NCI-H2196 (cell line): ENCODE measurements around the gene CREB5.

Experiments used
- DNase-seq: peaks from one replicate; lab custom pipeline; 2025; ENCODE audit not compliant: unreplicated experiment; lab: John Stamatoyannopoulos, UW

Gene CREB5

DNA sequence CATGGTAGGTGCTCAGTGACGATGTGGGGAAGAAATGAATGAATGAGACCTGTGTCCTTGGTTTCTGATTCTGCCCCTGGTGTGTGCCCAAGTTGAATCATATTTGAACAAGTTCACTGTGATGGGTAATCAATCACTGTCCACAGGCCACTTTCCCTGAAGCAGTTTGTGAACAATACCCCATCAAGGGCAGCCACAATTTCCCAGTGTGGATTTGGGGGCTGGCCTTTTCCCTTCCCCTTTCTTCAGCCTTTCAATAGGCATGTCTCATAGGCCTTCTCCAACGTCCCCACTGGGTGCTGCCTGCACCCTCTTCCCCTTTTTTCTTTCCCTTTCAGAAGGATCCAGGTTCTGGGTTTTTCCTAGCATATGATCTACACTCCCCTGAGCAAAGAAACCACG is 64.7 kb downstream of the CREB5 start:
- DNase-seq = no peak

DNA sequence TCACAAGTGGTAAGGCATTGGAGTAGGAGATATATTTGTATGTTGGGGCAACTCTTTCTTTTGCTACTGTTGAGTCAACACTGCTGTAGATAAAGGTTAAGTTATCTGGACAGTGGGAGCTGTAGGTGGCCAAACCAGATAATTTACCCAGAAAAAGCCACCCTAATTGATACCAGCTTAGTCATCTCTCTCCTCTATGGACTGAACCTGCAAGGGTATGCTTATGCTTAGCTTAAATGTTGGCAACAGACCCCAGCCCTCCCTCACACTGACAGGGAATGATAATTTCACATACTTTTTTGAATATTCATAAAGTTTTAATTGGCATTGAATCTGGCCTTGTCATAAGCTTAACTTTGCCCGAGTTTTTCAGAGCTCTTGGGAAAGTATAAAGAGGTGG is 66.3 kb downstream of the CREB5 start:
- no peak for DNase-seq

DNA sequence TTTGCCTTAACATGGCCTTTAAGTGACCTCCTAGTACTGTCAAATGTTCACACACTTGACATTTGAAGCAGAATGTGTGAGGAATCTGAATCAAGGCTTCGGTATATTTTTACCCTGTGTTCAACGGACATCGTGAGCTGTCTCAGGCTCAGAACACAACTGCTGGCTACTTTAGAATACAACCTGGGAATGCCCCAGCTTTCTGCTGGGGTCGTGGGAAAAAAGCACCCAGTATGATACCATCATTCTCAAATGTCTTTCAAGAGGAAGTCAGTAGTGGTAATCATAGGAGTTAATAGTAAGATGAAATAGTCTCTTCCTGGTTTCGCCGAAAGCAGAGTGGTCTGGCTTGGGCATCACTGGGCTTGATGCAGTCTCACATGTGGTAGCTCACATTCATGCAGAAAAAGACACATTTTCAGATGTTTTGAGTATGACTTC is 67.2 kb downstream of the CREB5 start:
- DNase-seq = no peak

DNA sequence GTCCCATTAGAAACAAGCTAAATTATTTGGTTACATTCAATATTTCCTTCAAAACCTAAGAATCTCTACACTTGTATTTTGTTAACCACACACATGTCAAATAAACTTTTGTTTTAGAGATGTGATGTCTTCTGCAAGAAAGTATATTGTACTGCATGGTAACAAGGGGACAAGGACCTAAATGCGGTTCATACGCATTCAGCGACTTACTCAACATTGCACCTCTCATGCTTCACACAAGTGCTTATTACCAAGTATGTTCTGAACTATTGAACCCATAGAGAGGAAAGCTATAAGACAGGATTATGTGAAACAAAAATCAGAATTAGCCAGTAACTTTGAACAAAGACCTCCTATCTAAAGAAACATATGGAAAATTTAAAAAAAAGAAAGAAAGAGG is 68.3 kb downstream of the CREB5 start:
- no peak for DNase-seq

DNA sequence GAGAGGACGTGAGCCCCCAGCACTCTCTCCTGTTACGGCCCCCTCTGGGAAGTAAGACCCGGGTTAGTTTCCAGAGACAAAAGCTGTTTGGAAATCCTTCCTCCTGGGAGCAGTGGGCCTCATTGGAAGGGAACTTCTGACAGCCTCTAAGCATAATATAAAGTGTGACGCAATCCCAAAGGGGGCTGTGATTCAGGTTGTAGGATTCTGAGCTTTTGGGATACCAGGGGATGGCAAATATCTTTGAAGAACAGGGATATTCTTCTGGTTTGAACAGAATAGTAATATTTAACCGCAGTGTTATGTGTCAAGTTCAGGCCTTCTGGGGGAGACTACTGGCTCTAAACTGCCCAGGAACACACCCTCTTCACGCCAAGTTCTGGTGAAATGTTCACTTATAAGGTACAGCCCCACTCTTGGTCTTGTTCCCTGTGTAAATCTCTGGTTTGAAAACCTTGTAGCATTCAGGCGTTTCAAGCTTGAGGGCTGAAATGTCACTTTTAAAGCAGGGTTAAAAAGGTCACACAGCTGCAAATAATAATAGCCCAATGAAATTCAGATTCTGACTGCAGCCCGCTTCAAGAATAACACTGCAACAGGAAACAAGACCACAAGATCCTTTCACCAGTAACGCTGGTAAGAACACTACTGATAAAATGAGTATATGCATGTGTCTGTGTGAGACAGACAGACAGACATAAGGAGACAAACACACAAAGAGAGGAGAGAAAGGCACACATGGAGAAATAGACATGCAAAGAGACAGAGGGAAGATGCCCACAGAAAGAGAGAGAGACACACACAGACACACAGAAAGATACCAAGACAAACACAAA is 69.0 kb downstream of the CREB5 start:
- no peak for DNase-seq

DNA sequence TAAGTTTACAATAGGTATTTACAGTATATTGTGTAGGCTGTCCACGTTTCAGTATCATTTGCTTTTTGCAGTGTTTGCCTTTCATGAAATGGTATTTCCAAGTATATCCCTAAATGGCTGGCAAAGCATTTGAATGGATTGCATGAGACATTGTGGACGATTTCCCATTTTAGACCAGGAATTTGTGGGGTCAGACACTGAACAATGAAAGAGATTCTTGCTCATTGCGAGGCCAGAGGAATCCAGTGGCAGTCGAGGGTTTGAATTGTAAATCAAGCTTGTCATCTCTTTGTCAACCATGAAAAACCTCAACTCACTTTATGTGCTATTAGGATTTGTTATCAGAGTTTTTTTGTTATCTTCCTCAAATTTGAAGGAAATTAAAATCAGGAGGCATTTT is 70.8 kb downstream of the CREB5 start:
- no peak for DNase-seq

DNA sequence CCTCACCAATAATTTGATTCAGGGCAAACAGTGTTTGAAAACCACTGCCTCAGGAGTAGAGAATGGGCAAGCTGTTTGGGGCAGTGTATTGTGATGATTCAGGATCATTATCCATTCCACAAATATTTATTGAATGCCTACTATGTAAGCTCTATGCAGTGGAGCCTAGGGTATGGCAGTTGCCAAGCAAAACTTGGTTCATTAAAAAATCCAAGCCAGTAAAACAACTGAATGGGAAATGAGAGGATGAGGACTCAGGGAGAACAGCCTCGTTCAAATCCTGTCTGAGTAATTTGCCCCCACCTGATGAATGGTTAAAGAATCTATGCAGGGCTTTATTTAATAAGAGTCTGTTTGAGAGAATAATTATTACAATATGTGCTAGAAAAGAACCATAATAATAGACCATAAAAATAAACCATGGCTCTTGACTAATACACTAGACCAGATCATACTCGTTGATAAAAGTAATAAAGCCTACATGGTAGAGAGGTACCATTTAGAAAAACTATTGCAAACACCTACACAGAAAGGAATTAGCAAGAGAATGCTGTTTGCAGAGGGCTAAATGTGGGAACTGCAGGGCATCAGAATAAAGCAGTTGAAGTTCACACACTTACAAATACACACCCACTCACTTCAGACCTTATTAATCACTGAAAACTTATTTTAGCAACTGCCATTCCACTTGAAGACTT is 71.7 kb downstream of the CREB5 start:
- DNase-seq = no peak

DNA sequence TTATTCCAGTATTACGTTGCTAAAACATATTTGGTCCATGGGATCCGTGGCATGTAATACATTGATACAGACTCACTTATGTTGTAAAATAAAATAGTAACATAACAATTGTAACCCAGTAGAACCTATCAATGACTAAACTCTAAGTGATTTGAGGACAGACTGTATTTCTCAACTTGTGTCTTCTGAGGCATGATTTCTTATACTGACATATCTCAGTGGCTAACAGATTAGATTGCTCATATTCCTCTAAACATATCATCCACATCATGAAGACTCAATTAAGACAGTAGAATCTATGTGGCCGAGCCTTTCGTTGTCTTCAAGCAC is 72.3 kb downstream of the CREB5 start:
- DNase-seq = no peak

DNA sequence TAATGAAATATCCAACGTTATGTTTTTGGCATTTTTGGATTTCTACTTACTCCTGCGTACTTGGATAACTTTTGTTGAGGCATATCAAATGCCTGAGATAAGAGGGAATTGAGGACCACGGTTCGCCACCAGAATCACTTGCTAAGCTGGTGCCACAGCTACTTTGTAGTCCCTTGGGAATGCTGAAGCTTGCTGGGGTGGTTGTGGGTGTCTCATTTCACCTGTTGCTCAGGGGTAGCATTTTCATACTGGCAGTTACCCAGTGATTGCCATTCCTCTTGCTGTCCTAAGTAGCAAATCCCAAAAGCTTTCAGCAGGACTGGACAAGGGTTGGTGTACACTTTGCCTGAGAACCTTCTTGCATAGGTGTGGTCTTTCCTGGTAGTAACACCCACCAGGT is 75.2 kb downstream of the CREB5 start:
- DNase-seq = no peak

DNA sequence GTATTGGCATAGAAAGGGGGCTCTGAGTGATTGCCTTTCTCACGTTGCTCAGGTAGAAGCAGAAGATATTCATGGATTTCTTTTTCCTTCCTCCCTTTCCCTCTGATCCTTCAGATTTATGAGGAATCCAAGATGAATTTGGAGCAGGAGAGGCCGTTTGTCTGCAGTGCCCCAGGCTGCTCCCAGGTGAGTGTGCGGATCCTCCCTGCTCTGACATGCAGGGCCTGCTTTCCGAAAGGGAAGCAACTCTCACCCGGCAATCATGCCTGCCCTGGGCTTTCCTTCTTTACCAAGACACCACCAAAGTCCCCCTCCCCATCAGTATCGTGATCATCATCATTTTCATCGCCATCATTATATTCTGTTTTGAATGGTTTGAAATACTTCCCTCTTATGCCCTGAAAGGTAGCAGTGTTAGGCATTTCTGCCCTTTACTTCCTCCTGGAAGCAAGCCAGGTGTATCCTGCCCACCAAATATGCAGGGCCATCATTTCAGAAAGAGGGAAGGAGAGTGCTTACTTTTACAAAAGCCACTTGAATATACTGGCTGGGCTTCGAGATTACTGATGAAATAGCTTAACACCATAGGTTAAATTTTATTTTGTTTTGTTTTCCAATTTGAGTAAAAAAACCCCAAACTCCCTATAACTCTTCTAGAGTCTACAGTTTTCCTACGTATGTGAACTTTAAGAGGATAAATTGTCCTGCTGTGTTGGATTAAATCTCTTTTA is 75.9 kb downstream of the CREB5 start:
- no peak for DNase-seq

DNA sequence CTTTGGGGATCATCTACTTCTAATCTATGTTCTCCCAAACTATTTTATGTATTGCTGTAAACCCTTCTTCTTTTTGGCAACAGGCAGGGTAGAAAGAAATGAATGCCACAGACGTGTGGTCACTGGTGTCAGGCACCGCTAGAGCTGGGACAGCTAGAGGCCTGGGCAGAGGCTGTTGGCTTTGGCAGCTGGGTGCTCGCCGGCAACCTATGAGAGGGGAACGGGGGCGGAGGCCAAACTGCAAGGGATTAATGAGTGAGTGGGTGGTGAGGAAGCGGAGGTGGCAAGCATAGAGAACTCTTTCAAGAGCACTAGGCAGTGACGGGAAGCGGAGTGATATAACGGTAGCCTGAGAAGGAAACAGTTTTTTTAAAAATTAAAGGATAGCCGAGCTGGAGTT is 78.5 kb downstream of the CREB5 start:
- DNase-seq = no peak

DNA sequence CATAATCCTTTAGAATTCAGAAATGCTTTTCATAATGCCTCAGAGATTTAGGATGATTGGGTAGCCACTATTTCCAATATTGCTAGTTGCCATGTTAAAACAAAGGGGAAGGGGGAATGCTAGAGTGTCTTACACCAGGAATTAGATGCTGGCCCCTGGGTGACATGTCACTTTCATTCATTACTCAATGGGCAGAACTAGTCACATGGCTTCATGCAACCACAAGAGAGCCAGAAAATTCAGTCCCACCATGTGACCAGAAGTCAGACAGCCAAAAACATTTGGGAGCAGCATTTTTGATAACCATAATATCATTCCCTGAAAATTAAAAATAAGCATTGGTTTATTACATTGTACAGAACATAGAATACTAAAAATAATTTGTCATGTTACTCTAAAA is 81.2 kb downstream of the CREB5 start:
- DNase-seq = no peak

DNA sequence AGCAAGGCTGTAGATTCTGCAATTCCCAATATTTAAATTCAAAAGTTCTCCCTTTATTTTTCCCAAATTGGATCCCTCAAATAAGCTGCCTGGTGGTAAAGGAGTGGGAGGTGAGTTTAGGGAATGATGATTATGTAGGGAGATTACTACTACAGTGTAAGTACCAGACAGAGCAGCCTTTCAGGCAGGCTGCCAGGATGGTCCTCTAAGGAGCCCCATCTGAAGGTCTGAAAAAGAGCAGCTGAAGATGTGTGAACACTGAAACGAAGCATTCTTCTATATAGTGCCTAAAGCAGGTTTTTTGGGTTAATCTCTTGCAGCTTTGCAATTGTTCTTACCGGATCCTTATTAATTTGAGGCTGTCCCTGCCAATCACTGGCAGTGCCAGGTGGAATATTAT is 84.7 kb downstream of the CREB5 start:
- DNase-seq = no peak

DNA sequence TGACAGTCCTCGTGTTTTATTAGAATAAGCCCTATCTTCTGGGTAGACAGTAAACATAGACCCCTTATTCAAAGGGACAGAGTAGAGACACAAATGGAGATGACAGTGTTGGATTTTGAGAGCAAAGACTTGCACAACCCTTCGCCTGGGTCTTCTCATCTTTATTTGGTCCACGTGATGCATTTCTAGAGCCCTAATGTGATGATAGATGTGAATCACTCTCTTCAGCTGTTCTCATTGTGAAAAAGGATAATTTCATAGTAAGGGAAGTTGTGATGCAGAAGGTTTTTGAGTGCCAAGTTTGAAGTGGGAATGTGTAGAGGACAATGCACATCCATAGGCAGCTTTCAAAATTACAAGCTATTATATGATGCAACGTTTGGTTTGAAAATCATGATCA is 86.3 kb downstream of the CREB5 start:
- no peak for DNase-seq

DNA sequence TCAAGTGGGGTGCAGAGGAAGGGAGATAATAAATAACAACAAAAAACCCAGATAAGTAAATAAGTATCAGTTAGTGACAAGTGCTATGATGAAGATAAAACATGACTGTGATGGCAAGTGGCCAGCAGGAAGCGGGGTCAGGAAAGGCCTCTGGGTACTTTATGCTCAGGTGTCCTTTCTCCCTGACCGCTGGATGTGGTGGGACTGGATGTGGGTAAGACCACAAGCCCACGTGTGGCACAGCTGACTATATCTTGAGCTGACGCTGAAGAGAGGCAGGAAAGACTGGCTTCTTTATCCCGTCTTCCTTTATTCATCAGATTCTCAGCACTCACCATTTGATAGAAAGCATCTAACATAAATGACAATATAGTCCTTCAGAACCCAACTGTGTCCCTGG is 87.8 kb downstream of the CREB5 start:
- no peak for DNase-seq

DNA sequence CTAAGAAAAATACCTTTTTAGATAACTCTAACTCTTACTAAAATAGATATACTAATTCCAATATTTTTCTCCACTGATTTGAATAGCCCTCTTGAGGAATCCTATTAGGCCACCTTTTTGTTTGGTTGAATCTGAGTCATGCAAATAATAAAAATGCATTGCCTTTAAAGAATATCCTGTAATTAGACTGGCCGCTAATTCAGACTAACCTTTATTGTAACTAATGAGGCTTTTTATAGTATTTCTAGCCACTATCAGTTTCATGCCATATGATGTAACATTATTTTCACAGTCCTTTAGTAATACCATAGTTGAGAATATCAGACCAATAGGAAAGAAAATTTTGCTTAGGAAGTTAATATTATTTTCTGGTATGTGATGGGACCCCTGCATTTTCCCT is 90.1 kb downstream of the CREB5 start:
- no peak for DNase-seq

DNA sequence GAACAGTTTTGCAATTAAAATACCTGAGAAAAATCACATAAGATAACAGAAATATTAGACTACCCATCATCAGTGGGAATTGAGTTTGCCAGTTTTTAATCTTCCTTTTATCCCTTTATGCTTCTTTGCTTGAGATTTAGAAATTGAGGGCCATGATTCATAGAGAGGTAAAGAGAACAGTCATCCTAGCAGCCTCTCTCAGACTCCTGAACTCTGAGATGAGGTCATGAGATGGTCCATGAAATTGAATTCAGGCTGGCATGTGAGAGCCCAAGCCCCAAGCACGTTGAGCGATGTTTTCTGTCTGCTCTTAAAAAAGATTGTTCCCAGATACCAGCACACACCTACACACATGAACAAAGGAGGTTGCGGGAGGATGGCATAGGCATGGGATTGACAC is 91.1 kb downstream of the CREB5 start:
- no peak for DNase-seq

DNA sequence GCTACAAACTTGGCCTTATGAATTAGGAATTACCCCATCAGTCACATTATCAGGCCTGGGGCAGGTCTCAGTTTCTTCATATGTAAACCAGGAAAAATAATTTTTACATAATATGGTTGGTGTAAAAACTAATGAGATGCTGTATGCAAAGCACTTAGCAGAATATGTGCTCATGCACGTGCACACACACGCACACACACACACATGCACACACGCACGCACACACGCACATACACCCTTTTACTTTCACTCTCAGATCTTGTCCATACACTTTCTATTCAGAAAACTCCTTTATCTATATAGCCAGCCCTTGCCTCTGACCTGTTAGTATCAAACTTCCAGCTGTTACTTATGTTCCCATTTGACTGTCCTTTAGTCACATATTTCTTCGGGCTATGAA is 92.7 kb downstream of the CREB5 start:
- DNase-seq = no peak

DNA sequence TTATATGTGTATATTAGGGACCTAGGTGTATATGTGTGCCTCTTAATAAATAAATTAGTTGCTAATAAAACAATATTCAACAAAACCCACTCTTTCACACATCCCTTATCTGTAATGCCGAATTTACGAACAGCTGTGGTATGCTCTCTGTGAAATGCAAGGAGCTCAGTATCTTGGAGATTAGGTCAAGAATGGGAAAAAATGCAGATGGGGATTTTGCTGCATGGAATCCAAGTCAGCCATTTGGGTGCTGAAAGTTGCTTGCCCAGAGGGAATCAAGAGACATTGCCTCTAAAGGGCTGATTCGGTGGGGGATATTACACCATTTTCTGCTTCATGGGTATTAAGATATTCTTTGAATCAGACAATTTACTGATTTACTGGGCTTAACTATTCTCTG is 93.5 kb downstream of the CREB5 start:
- no peak for DNase-seq

DNA sequence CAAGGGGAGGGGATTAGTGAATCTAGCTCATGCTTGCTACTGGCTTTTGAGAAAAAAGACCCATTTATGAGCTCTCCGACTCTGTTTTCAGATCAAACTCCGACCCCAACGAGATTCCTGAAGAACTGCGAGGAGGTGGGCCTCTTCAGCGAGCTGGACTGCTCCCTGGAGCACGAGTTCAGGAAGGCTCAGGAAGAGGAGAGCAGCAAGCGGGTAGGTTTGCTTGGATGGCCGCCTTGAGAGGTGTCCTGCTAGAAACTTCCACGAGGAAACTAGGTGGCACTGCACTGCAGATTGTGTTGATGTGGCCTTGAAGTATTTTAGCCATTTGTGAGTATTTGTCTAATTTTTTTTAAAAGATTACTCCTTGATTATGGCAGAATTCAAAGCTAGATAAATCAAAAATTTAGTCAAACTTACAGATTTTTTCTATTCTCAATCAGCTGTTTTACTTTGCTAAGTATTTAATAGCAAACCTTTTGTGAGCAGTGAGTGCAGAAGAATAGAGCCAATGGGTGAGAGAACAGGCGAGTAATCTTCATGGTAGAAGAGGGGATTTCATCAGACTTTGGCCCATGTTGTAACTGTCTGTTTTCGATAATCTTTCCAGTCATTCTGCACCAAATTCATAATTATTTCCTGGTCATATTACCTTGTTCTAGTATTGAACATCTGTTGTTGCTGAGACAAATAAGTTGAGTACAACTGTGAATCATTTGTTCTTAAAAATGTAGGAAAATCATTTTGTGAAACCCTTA is 95.4 kb downstream of the CREB5 start:
- no peak for DNase-seq

DNA sequence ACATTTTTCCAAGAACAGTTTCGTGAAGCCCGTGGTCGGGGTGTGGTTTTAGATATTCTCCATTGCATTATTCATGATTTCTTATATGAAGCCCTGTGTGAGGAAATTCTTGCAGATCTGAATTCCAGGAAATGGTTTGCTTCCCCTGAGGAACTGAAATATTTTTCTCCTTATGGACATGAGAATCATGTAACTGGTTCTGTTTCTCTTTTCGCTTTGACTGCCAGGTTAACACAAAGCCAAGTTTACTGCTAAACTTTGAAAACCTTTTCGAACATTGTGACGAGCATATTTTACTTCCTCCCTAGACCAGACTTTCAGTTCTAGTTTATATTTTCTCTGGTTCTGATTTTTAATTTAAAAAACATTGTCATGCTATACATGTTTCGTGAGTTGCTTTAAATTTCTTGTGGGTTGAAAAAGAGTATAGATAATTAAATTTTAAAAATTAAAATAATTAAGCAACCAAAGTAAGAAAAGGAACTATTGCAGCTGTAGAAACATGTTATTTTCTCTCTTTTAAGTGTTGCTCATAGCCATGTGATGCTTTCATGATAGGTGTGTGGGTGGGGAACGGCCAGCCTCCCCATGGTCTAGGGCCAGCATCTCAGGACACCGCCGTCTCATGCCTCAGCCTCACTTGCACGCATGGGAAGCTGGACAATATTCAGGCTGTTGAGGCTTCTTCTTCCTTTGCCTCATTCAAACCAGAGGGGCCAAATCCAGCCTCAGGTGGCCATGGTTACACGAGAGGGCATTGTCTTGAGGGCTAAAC is 97.1 kb downstream of the CREB5 start:
- DNase-seq = no peak
